Measurements from ENCODE around the gene ANKRD33B. TPM values are rescaled to one million over a fixed set of nuclear protein-coding genes. Genes with fewer than 3 reads are reported as not detected.

The ANKRD33B gene
- total RNA-seq, 1 donor from 2014 or later, result 6.1 TPM

DNA sequence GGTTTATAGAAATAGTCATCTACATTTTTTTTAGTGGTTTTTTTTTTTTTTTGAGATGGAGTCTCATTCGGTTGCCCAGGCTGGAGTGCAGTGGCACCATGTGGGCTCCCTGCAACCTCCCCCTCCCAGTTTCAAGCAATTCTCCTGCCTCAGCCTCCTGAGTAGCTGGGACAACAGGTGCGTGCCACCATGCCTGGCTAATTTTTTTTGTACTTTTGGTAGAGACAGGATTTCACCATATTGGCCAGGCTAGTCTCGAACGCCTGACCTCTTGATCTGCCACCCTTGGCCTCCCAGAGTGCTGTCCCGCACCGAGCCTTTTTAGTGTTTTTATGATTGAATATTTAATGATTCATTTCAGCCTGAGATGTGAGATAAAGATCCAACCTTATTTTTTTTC, 27.3 kb downstream of the ANKRD33B start:
- intact Hi-C loops (cut with DNase I), result no loop called here
- Histone ChIP-seq H3K36me3 (no peaks in the 10 kb centered on the region), H3K4me3 (no peak overlapping the region), H3K9me3 (no peaks in the 10 kb centered on the region), H3K27me3 (no peaks in the 10 kb centered on the region), H3K4me1 (peaks cover 5% of the 10 kb centered on the region), H3K27ac (no peak overlapping the region)
- ATAC-seq (no peak), DNase-seq (no peak)
- TF ChIP-seq, protein P1, sequence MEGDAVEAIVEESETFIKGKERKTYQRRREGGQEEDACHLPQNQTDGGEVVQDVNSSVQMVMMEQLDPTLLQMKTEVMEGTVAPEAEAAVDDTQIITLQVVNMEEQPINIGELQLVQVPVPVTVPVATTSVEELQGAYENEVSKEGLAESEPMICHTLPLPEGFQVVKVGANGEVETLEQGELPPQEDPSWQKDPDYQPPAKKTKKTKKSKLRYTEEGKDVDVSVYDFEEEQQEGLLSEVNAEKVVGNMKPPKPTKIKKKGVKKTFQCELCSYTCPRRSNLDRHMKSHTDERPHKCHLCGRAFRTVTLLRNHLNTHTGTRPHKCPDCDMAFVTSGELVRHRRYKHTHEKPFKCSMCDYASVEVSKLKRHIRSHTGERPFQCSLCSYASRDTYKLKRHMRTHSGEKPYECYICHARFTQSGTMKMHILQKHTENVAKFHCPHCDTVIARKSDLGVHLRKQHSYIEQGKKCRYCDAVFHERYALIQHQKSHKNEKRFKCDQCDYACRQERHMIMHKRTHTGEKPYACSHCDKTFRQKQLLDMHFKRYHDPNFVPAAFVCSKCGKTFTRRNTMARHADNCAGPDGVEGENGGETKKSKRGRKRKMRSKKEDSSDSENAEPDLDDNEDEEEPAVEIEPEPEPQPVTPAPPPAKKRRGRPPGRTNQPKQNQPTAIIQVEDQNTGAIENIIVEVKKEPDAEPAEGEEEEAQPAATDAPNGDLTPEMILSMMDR (IDR thresholded peaks at IDR 0.05), result no peak

- Histone ChIP-seq H3K9me3 (no peaks in the 10 kb centered on the region), H3K27ac (no peak overlapping the region), H3K4me1 (peaks cover 5% of the 10 kb centered on the region), H3K27me3 (no peaks in the 10 kb centered on the region), H3K36me3 (no peaks in the 10 kb centered on the region), H3K4me3 (no peak overlapping the region)
- ATAC-seq, result no peak
- intact Hi-C loops (cut with DNase I), result no loop called here
- no peak for DNase-seq
- TF ChIP-seq, protein P1 (IDR thresholded peaks at IDR 0.05), result no peak
These were observed 28.1 kb downstream of the ANKRD33B start for GRCh38 chr5:10591966-10592365.

DNA sequence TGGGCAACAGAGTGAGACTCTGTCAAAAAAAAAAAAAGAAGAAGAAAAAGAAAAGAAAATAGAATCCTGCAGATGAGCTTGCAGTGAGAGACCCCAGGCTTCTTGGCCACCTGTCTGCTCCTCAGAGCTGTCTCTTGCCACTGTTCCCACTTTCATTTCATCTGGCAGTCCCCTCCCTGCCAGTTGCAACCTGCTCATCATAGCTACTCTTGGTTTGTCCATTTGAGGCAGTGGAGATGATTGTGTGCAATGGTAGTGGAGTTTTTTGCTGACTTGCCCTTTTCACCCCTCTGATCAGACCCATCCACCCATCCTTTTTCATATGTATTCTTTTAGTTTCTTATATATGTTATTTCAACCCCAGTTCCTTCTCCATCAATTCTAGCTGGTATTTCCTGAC, 28.7 kb downstream of the ANKRD33B start:
- TF ChIP-seq, protein P1 (IDR thresholded peaks at IDR 0.05), result no peak
- Histone ChIP-seq H3K36me3 (no peaks in the 10 kb centered on the region), H3K9me3 (no peaks in the 10 kb centered on the region), H3K4me3 (no peak overlapping the region), H3K27ac (no peak overlapping the region), H3K27me3 (no peaks in the 10 kb centered on the region), H3K4me1 (peaks cover 5% of the 10 kb centered on the region)
- DNase-seq (no peak), ATAC-seq (no peak)
- intact Hi-C loops (cut with DNase I), result no loop called here

GRCh38 chr5:10593531-10594181, 29.8 kb downstream of the ANKRD33B start:
- TF ChIP-seq, protein P1 (IDR thresholded peaks at IDR 0.05), result no peak
- no peaks in the 10 kb centered on the region for H3K27me3 ChIP-seq
- H3K36me3 ChIP-seq, result no peaks in the 10 kb centered on the region
- H3K4me1 ChIP-seq, result peaks cover 5% of the 10 kb centered on the region
- no peak overlapping the region for H3K27ac ChIP-seq
- intact Hi-C loops (cut with DNase I), result no loop called here
- H3K9me3 ChIP-seq, result no peaks in the 10 kb centered on the region
- DNase-seq, result no peak
- no peak for ATAC-seq
- no peak overlapping the region for H3K4me3 ChIP-seq

DNA sequence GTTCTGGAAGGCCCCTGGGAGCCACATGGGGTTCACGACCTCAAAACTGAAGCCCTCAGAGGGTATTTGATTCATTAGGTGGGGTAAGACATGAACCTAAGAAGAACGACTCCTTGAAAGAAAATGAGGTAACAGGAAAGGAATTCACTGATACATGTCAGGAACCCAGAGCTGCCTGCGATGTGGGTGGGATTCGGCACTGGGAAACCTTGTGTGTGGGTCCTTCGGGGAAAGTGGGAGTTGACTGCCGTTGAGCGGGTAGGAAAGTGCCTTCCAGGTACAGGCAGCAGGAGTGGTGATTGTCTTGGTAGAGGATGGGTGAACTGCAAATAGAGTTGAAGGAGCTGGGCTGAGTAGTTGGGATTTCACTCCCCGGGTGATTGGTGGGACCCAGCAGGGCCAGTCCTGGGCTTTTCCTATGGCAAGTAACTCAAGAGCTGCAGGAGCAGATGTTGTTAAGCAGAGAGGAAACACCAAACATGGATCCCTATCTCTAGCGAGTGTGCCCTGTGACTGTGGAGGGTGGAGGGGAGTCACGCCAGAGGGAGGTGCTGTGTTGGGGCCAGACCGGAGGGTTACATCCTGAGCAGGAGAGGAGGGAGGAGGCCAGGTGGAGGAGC, 30.8 kb downstream of the ANKRD33B start:
- TF ChIP-seq, protein P1 (IDR thresholded peaks at IDR 0.05), result no peak
- ATAC-seq, result no peak

More for the DNA sequence above, 30.8 kb downstream of the ANKRD33B start:
- H3K4me3 ChIP-seq, result no peak overlapping the region
- peaks cover 5% of the 10 kb centered on the region for H3K4me1 ChIP-seq
- DNase-seq, result no peak
- H3K36me3 ChIP-seq, result no peaks in the 10 kb centered on the region
- H3K9me3 ChIP-seq, result no peaks in the 10 kb centered on the region
- H3K27ac ChIP-seq, result no peak overlapping the region
- no peaks in the 10 kb centered on the region for H3K27me3 ChIP-seq
- intact Hi-C loops (cut with DNase I), result no loop called here
